ENCODE results near the gene HAP1.

HAP1 gene

GRCh38 chr17:41688641-41689496, 45.6 kb downstream of the HAP1 start, which contains the start of gene EIF1 (continued):
- TF ChIP-seq ZNF518A (tag by site-specific recombination; conservative IDR thresholded peaks at IDR 0.05; ENCODE audit: low read depth) (0 out of 2 replicates have a peak, but pooled peaks have one; percentile 19), ZNF610 (tag by site-specific recombination; IDR thresholded peaks at IDR 0.05; ENCODE audit: borderline replicate concordance) (peak; percentile 85), ZNF112 (tag by site-specific recombination; IDR thresholded peaks at IDR 0.05) (no peak), ZNF549 (tag by site-specific recombination; IDR thresholded peaks at IDR 0.05) (no peak), SCRT1 (tag by site-specific recombination; IDR thresholded peaks at IDR 0.05; ENCODE audit: borderline replicate concordance) (no peak), ZNF529 (tag by site-specific recombination; IDR thresholded peaks at IDR 0.05; ENCODE audit: insufficient replicate concordance) (no peak), ZEB2 (tag by site-specific recombination; IDR thresholded peaks at IDR 0.05) (peak; percentile 96), ZNF148 (tag by site-specific recombination; IDR thresholded peaks at IDR 0.05; ENCODE audit: borderline replicate concordance) (no peak), ZNF571 (tag by site-specific recombination; IDR thresholded peaks at IDR 0.05) (no peak), ZNF146 (tag by site-specific recombination; IDR thresholded peaks at IDR 0.05) (no peak), ZFHX2 (tag by site-specific recombination; conservative IDR thresholded peaks at IDR 0.05) (peak; percentile 2; the same call in 1 of the 2 replicates), GFI1B (tag by site-specific recombination; IDR thresholded peaks at IDR 0.05) (no peak), ZNF488 (tag by site-specific recombination; IDR thresholded peaks at IDR 0.05) (no peak), ZNF629 (tag by site-specific recombination; IDR thresholded peaks at IDR 0.05) (peak; percentile 100), ZNF677 (tag by site-specific recombination; IDR thresholded peaks at IDR 0.05) (no peak), ZNF707 (tag by site-specific recombination; IDR thresholded peaks at IDR 0.05) (no peak; the same call in 1 of the 2 replicates), PRDM6 (tag by site-specific recombination; IDR thresholded peaks at IDR 0.05) (no peak; the same call in 1 of the 2 replicates), ZNF324 (tag by site-specific recombination; IDR thresholded peaks at IDR 0.05) (peak; percentile 78), ZXDB (tag by site-specific recombination; IDR thresholded peaks at IDR 0.05) (peak; percentile 81), GLIS2 (tag by site-specific recombination; IDR thresholded peaks at IDR 0.05) (peak; percentile 91), ZNF561 (tag by site-specific recombination; IDR thresholded peaks at IDR 0.05; ENCODE audit: borderline replicate concordance) (peak; percentile 91), ZNF18 (tag by site-specific recombination; IDR thresholded peaks at IDR 0.05) (no peak), ZNF202 (tag by site-specific recombination; IDR thresholded peaks at IDR 0.05; ENCODE audit: borderline replicate concordance) (no peak), PATZ1 (tag by site-specific recombination; IDR thresholded peaks at IDR 0.05) (no peak; the same call in 1 of the 2 replicates), ZNF211 (tag by site-specific recombination; IDR thresholded peaks at IDR 0.05; ENCODE audit: low read depth) (no peak)

Data from HEK293 (cell line).